HepG2 (cell line): ENCODE results near the gene CCDC70. TPM values are rescaled to one million over a fixed set of nuclear protein-coding genes. Genes with fewer than 3 reads are reported as not detected.

Experiments used
- BHLHE40 ChIP-seq: IDR thresholded peaks from 2 replicates; pipeline ENCODE4 v1.6.1; 2011; ENCODE audit warnings: low read length, improper control_type of control experiment
- FOXJ3 ChIP-seq: sonication (generic); formaldehyde crosslinking; IDR thresholded peaks from 2 replicates; pipeline ENCODE4 v1.4.0; 2020; ENCODE audit warnings: missing genetic modification reagents, mild to moderate bottlenecking, borderline replicate concordance
- MAFF ChIP-seq: IDR thresholded peaks from 2 replicates; pipeline ENCODE4 v1.6.1; 2011; ENCODE audit warnings: low read depth, low read length, improper control_type of control experiment
- RXRA ChIP-seq: sonication (generic); formaldehyde crosslinking; IDR thresholded peaks from 2 replicates; pipeline ENCODE4 v1.5.1; 2020; ENCODE audit warnings: missing genetic modification reagents
- SMARCC2 ChIP-seq: fragments of 450-650 bp; IDR thresholded peaks from 2 replicates; pipeline ENCODE4 v1.6.1; 2017; ENCODE audit warnings: antibody characterized with exemption, mild to moderate bottlenecking
- SOX5 ChIP-seq: IDR thresholded peaks from 2 replicates; pipeline ENCODE4 v1.6.1; 2016; ENCODE audit warnings: borderline replicate concordance
- ZKSCAN5 ChIP-seq: sonication (generic); formaldehyde crosslinking; IDR thresholded peaks from 2 replicates; pipeline ENCODE4 v1.5.1; 2020; ENCODE audit warnings: mild to moderate bottlenecking, missing genetic modification reagents
- ZNF234 ChIP-seq: sonication (generic); formaldehyde crosslinking; conservative IDR thresholded peaks from 2 replicates; pipeline ENCODE4 v1.5.1; 2020; ENCODE audit warnings: mild to moderate bottlenecking, missing genetic modification reagents
- ZNF510 ChIP-seq: sonication (generic); formaldehyde crosslinking; IDR thresholded peaks from 2 replicates; pipeline ENCODE4 v1.4.0; 2020; ENCODE audit warnings: low read depth, mild to moderate bottlenecking, missing genetic modification reagents
- ZNF547 ChIP-seq: sonication (generic); formaldehyde crosslinking; IDR thresholded peaks from 2 replicates; pipeline ENCODE4 v1.5.1; 2020; ENCODE audit warnings: mild to moderate bottlenecking, missing genetic modification reagents
- ZNF660 ChIP-seq: sonication (generic); formaldehyde crosslinking; IDR thresholded peaks from 2 replicates; pipeline ENCODE4 v1.5.1; 2020; ENCODE audit warnings: mild to moderate bottlenecking, low read depth, missing genetic modification reagents, borderline replicate concordance
- ZNF891 ChIP-seq: sonication (generic); formaldehyde crosslinking; IDR thresholded peaks from 2 replicates; pipeline ENCODE4 v1.5.0; 2020; ENCODE audit warnings: mild to moderate bottlenecking, missing genetic modification reagents
- polyA plus RNA-seq, 8 experiments: library from polyadenylated mRNA; depleted of rRNA in 3 of 8; stranded (reverse) in 7 of 8; unstranded in 1 of 8; fragments of >200 nt; fragmentation: Illumina TruSeq in 4 of 8; extraction: Trizol in 4 of 8; gene quantifications; 2 replicates each; pipeline versions ENCODE4 v1.2.1 to v1.2.3, GENCODE V29; 2011 to 2016; ENCODE audit warnings: low read depth in 4 of 8, missing spikeins in 1 of 8, mixed read lengths in 1 of 8; ENCODE audit not compliant: insufficient read depth in 1 of 8
- total RNA-seq, 5 experiments: library from RNA; depleted of rRNA; stranded (reverse); fragments of >200 nt; fragmentation: Illumina TruSeq; extraction: Trizol; gene quantifications; 2 replicates each; pipeline ENCODE4 v1.2.3, GENCODE V29; 2016; ENCODE audit warnings: low read depth in 1 of 5
- TF ChIP-seq, protein P1 (sequence below): sonication (generic); formaldehyde crosslinking; IDR thresholded peaks from 2 replicates; pipeline ENCODE4 v1.4.0; 2020; ENCODE audit warnings: missing genetic modification reagents
- TF ChIP-seq, protein P2 (sequence below): sonication (generic); formaldehyde crosslinking; IDR thresholded peaks from 2 replicates; pipeline ENCODE4 v1.5.0; 2020; ENCODE audit warnings: mild to moderate bottlenecking, missing genetic modification reagents
- TF ChIP-seq, protein P3 (sequence below): sonication (generic); formaldehyde crosslinking; IDR thresholded peaks from 2 replicates; pipeline ENCODE4 v1.5.0; 2020; ENCODE audit warnings: missing genetic modification reagents
- TF ChIP-seq, protein P4 (sequence below): sonication (generic); formaldehyde crosslinking; IDR thresholded peaks from 2 replicates; pipeline ENCODE4 v1.4.0; 2020; ENCODE audit warnings: missing genetic modification reagents, mild to moderate bottlenecking, borderline replicate concordance
- TF ChIP-seq, protein P5 (sequence below): sonication (generic); formaldehyde crosslinking; IDR thresholded peaks from 2 replicates; pipeline ENCODE4 v1.4.0; 2020; ENCODE audit warnings: low read depth, mild to moderate bottlenecking, missing genetic modification reagents
- TF ChIP-seq, protein P6 (sequence below): sonication (generic); formaldehyde crosslinking; IDR thresholded peaks from 2 replicates; pipeline ENCODE4 v1.5.0; 2020; ENCODE audit warnings: mild to moderate bottlenecking, missing genetic modification reagents, moderate library complexity

The CCDC70 gene
- total and polyA plus RNA-seq, 2 of the 13 experiments (the other 11 are each of a cell fraction or from before 2014, with no cell fraction given): 0.13 TPM; not detected in 1

DNA sequence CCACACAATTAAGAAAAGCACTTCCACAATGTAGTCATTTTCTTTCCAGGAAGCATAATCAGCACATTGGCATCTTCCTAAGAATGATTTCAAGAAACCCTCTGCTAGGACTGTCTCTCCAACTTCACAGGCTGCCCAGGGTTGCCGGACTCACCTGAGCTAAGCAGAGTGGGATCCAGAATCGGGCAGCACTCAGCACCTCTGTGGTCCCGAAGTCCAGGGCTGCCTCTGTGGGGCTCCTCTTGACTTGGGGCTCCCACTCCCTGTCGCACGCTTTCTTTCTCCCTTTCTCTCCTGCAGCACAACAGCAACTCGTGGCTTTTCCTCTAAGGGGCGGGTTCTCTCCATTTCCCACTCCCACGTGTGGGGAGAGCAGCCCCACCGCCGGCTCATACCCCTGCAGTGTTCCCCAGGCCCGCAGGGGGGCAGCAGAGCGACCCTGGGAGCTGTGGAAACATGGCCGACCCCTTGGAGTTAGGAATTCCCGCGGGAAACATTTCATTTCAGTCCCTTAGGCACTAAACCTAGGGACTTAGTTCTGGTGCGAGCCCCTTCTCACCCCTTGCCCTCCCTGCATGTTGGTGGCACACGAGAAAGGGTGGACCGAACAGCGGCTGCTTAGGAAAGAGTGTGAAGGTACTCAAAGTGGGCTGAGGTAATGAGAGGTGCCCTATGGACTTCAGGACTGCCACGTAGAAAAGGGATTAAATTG lies 16.8 kb upstream of the CCDC70 start, which contains the start of gene TMEM272 (continued):
- no peak for TF ChIP-seq FOXJ3 (CRISPR knock-in tag)
- TF ChIP-seq ZNF547 (CRISPR knock-in tag): no peak; the same call in 1 of the 2 replicates
- TF ChIP-seq, protein P1, sequence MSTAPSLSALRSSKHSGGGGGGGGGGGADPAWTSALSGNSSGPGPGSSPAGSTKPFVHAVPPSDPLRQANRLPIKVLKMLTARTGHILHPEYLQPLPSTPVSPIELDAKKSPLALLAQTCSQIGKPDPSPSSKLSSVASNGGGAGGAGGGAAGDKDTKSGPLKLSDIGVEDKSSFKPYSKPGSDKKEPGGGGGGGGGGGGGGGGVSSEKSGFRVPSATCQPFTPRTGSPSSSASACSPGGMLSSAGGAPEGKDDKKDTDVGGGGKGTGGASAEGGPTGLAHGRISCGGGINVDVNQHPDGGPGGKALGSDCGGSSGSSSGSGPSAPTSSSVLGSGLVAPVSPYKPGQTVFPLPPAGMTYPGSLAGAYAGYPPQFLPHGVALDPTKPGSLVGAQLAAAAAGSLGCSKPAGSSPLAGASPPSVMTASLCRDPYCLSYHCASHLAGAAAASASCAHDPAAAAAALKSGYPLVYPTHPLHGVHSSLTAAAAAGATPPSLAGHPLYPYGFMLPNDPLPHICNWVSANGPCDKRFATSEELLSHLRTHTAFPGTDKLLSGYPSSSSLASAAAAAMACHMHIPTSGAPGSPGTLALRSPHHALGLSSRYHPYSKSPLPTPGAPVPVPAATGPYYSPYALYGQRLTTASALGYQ (CRISPR knock-in tag): no peak
- TF ChIP-seq, protein P2, sequence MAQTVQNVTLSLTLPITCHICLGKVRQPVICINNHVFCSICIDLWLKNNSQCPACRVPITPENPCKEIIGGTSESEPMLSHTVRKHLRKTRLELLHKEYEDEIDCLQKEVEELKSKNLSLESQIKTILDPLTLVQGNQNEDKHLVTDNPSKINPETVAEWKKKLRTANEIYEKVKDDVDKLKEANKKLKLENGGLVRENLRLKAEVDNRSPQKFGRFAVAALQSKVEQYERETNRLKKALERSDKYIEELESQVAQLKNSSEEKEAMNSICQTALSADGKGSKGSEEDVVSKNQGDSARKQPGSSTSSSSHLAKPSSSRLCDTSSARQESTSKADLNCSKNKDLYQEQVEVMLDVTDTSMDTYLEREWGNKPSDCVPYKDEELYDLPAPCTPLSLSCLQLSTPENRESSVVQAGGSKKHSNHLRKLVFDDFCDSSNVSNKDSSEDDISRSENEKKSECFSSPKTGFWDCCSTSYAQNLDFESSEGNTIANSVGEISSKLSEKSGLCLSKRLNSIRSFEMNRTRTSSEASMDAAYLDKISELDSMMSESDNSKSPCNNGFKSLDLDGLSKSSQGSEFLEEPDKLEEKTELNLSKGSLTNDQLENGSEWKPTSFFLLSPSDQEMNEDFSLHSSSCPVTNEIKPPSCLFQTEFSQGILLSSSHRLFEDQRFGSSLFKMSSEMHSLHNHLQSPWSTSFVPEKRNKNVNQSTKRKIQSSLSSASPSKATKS (CRISPR knock-in tag): no peak
- TF ChIP-seq ZNF510 (CRISPR knock-in tag): no peak
- TF ChIP-seq, protein P3, sequence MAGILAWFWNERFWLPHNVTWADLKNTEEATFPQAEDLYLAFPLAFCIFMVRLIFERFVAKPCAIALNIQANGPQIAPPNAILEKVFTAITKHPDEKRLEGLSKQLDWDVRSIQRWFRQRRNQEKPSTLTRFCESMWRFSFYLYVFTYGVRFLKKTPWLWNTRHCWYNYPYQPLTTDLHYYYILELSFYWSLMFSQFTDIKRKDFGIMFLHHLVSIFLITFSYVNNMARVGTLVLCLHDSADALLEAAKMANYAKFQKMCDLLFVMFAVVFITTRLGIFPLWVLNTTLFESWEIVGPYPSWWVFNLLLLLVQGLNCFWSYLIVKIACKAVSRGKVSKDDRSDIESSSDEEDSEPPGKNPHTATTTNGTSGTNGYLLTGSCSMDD (CRISPR knock-in tag): no peak
- TF ChIP-seq MAFF: no peak
- TF ChIP-seq ZNF234 (CRISPR knock-in tag): no peak
- TF ChIP-seq, protein P4, sequence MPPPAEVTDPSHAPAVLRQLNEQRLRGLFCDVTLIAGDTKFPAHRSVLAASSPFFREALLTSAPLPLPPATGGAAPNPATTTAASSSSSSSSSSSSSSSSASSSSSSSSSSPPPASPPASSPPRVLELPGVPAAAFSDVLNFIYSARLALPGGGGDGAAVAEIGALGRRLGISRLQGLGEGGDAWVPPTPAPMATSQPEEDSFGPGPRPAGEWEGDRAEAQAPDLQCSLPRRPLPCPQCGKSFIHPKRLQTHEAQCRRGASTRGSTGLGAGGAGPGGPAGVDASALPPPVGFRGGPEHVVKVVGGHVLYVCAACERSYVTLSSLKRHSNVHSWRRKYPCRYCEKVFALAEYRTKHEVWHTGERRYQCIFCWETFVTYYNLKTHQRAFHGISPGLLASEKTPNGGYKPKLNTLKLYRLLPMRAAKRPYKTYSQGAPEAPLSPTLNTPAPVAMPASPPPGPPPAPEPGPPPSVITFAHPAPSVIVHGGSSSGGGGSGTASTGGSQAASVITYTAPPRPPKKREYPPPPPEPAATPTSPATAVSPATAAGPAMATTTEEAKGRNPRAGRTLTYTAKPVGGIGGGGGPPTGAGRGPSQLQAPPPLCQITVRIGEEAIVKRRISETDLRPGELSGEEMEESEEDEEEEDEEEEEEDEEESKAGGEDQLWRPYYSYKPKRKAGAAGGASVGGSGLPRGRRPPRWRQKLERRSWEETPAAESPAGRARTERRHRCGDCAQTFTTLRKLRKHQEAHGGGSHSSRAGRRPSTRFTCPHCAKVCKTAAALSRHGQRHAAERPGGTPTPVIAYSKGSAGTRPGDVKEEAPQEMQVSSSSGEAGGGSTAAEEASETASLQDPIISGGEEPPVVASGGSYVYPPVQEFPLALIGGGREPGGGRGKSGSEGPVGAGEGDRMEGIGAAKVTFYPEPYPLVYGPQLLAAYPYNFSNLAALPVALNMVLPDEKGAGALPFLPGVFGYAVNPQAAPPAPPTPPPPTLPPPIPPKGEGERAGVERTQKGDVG (CRISPR knock-in tag): no peak
- TF ChIP-seq ZNF891 (CRISPR knock-in tag): no peak
- TF ChIP-seq, protein P5, sequence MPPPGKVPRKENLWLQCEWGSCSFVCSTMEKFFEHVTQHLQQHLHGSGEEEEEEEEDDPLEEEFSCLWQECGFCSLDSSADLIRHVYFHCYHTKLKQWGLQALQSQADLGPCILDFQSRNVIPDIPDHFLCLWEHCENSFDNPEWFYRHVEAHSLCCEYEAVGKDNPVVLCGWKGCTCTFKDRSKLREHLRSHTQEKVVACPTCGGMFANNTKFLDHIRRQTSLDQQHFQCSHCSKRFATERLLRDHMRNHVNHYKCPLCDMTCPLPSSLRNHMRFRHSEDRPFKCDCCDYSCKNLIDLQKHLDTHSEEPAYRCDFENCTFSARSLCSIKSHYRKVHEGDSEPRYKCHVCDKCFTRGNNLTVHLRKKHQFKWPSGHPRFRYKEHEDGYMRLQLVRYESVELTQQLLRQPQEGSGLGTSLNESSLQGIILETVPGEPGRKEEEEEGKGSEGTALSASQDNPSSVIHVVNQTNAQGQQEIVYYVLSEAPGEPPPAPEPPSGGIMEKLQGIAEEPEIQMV (CRISPR knock-in tag): no peak
- no peak for TF ChIP-seq SMARCC2
- no peak for TF ChIP-seq BHLHE40
- TF ChIP-seq SOX5 (CRISPR knock-in tag): no peak
- TF ChIP-seq RXRA (CRISPR knock-in tag): peak; percentile 47; the same call in 1 of the 2 replicates
- no peak for TF ChIP-seq ZNF660 (CRISPR knock-in tag)
- TF ChIP-seq, protein P6, sequence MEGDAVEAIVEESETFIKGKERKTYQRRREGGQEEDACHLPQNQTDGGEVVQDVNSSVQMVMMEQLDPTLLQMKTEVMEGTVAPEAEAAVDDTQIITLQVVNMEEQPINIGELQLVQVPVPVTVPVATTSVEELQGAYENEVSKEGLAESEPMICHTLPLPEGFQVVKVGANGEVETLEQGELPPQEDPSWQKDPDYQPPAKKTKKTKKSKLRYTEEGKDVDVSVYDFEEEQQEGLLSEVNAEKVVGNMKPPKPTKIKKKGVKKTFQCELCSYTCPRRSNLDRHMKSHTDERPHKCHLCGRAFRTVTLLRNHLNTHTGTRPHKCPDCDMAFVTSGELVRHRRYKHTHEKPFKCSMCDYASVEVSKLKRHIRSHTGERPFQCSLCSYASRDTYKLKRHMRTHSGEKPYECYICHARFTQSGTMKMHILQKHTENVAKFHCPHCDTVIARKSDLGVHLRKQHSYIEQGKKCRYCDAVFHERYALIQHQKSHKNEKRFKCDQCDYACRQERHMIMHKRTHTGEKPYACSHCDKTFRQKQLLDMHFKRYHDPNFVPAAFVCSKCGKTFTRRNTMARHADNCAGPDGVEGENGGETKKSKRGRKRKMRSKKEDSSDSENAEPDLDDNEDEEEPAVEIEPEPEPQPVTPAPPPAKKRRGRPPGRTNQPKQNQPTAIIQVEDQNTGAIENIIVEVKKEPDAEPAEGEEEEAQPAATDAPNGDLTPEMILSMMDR (CRISPR knock-in tag): peak; percentile 90
- TF ChIP-seq ZKSCAN5 (CRISPR knock-in tag): no peak
